NB4 (cell line): ENCODE data around the gene ATP5IF1.

Experiments used
- DNase-seq: peaks from one replicate; pipeline ENCODE4 v3.0.0; 2010; ENCODE audit warnings: low read depth
- H3K4me3 ChIP-seq: one replicate; pipeline ENCODE4 v1.5.1; 2011; ENCODE audit warnings: mild to moderate bottlenecking, low read depth, low read length, moderate library complexity
- CTCF ChIP-seq: IDR thresholded peaks from one replicate; pipeline ENCODE4 v1.5.1; 2012; ENCODE audit warnings: low read depth, low read length
- MAX ChIP-seq: IDR thresholded peaks from 2 replicates; pipeline ENCODE4 v1.6.1; 2011; ENCODE audit warnings: low read depth, low read length
- MYC ChIP-seq: IDR thresholded peaks from 2 replicates; pipeline ENCODE4 v1.6.1; 2011; ENCODE audit warnings: low read depth, low read length
- POLR2A ChIP-seq: IDR thresholded peaks from 2 replicates; pipeline ENCODE4 v1.6.1; 2011; ENCODE audit warnings: mild to moderate bottlenecking; ENCODE audit not compliant: insufficient read length; ENCODE audit errors: extremely low read depth

The ATP5IF1 gene

GRCh38 chr1:28235755-28236655, at the start of gene ATP5IF1:
ATP5IF1 (plus strand) TSS chr1:28236124; CDS start chr1:28236184, 60 bp downstream.
- peak; percentile 98 for DNase-seq
- TF ChIP-seq MAX (no peak), POLR2A (peak; percentile 94)
- peak within 1 kb of the TSS; percentile 89 for H3K4me3 ChIP-seq

GRCh38 chr1:28190337-28190979, 45.5 kb upstream of the ATP5IF1 start:
- no peak for DNase-seq
- no peak overlapping the region for H3K4me3 ChIP-seq
- TF ChIP-seq CTCF (no peak), MAX (no peak), POLR2A (no peak), MYC (no peak)

GRCh38 chr1:28190996-28191645, 44.8 kb upstream of the ATP5IF1 start:
- no peak overlapping the region for H3K4me3 ChIP-seq
- TF ChIP-seq POLR2A, result no peak
- no peak for TF ChIP-seq MYC
- no peak for TF ChIP-seq CTCF
- TF ChIP-seq MAX, result no peak
- peak; percentile 49 for DNase-seq

- no peak for TF ChIP-seq MYC
- no peak for TF ChIP-seq POLR2A
- TF ChIP-seq MAX, result no peak
- TF ChIP-seq CTCF, result no peak
- H3K4me3 ChIP-seq, result no peak overlapping the region
- no peak for DNase-seq
Measured at GRCh38 chr1:28193701-28194161, 42.2 kb upstream of the ATP5IF1 start.

GRCh38 chr1:28194326-28195035, 41.4 kb upstream of the ATP5IF1 start:
- TF ChIP-seq POLR2A, result no peak
- TF ChIP-seq MAX, result no peak
- TF ChIP-seq CTCF, result no peak
- TF ChIP-seq MYC, result no peak

More at GRCh38 chr1:28194326-28195035, 41.4 kb upstream of the ATP5IF1 start:
- no peak overlapping the region for H3K4me3 ChIP-seq
- no peak for DNase-seq
